Type B pancreatic cell (in vitro differentiated cells): Measurements from ENCODE around the gene PIGW. TPM values are rescaled to one million over a fixed set of nuclear protein-coding genes. Genes with fewer than 3 reads are reported as not detected.

Source experiments
- total RNA-seq: library from RNA; stranded (reverse); gene quantifications from 2 replicates; pipeline ENCODE4 v1.2.1, GENCODE V29; 2021; ENCODE audit warnings: low replicate concordance

Gene PIGW
- total RNA-seq, 1 donor from 2014 or later: 13.5 TPM

Other genes with a start within 250 kb of the PIGW start
- not detected in 2 replicates for gene TBC1D3G, start 211.1 kb upstream of the PIGW start, total RNA-seq
- not detected in 2 replicates for gene TBC1D3H, start 146.6 kb upstream of the PIGW start, total RNA-seq
- gene ZNHIT3, start 48.3 kb upstream of the PIGW start, total RNA-seq: 34.6 and 43.3 TPM in 2 replicates
- gene MYO19, start 119 bp upstream of the PIGW start, total RNA-seq: 71.3 and 94.7 TPM in 2 replicates
- gene GGNBP2, start 9.9 kb downstream of the PIGW start, total RNA-seq: 63.7 and 72.0 TPM in 2 replicates
- gene DHRS11, start 56.9 kb downstream of the PIGW start, total RNA-seq: 30.0 and 60.0 TPM in 2 replicates
- 9.7 and 11.8 TPM in 2 replicates for gene MRM1, start 66.6 kb downstream of the PIGW start, total RNA-seq